Activated T-cell treated with anti-CD3 and anti-CD28 coated beads, Interleukin-2, amount 50 U/mL, for 72 hours (primary cell): ENCODE data around the gene KCNC1. TPM values are rescaled to one million over a fixed set of nuclear protein-coding genes. Genes with fewer than 3 reads are reported as not detected.

Source experiments
- ATAC-seq, 2 donors: fragments of 150-1000 bp; cut with Tn5 transposase; replicated peaks in 1 of 2; 2 replicates each; pipeline ENCODE4 v1.10.0; 2021; ENCODE audit warnings: moderate library complexity in 2 of 2, mild to moderate bottlenecking in 1 of 2
- DNase-seq, 2 donors: peaks; one replicate each; pipeline ENCODE4 v3.0.0; 2021 to 2022; ENCODE audit warnings: mixed read lengths in 1 of 2
- H3K27ac Mint-ChIP-seq: one replicate; pipeline ENCODE4 v1.8.0; 2022; ENCODE audit warnings: mild to moderate bottlenecking, moderate library complexity, mixed read lengths
- H3K27me3 Mint-ChIP-seq: one replicate; pipeline ENCODE4 v1.8.0; 2022; ENCODE audit warnings: low read depth, mixed read lengths
- H3K36me3 Mint-ChIP-seq, 2 donors: one replicate each; pipeline ENCODE4 v1.8.0; 2022; ENCODE audit warnings: mixed read lengths in 2 of 2, mild to moderate bottlenecking in 1 of 2; ENCODE audit not compliant: insufficient read depth in 2 of 2
- H3K4me1 Mint-ChIP-seq: one replicate; pipeline ENCODE4 v1.8.0; 2022; ENCODE audit warnings: low read depth, mixed read lengths
- H3K4me3 Mint-ChIP-seq, 2 donors: one replicate each; pipeline ENCODE4 v1.8.0; 2022; ENCODE audit warnings: mild to moderate bottlenecking in 2 of 2, mixed read lengths in 2 of 2, moderate library complexity in 2 of 2
- H3K9me3 Mint-ChIP-seq, 2 donors: one replicate each; pipeline ENCODE4 v1.8.0; 2022; ENCODE audit warnings: mixed read lengths in 2 of 2
- total RNA-seq, 2 donors: library from RNA; stranded (reverse); gene quantifications; one replicate each; pipeline ENCODE4 v1.2.3, GENCODE V29; 2022

The KCNC1 gene
- total RNA-seq, 2 donors from 2014 or later: not detected

DNA sequence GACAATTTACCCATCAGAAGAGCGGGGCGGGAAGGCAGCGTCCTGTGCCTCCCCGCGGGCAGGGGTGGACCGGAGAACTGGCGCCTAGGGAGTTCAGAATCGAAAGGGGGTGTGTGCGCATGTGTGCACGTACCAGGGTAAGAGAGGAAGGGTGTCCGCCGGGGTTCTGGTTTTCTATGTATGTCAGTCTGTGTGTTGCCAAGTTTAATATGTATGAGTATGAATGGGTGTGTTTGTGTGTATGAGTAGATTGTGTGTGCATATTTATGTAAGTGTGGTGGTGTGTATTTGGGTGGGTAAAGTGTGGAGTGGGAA lies 2.0 kb downstream of the KCNC1 start:
- Mint-ChIP-seq H3K36me3 (peaks cover 2 to 3% of the 10 kb centered on the region in 2 donors), H3K27me3 (peaks cover 36% of the 10 kb centered on the region), H3K9me3 (no peaks in the 10 kb centered on the region), H3K4me1 (no peaks in the 10 kb centered on the region), H3K4me3 (no peak overlapping the region), H3K27ac (no peak overlapping the region)
- no peak for DNase-seq
- no peak for ATAC-seq

DNA sequence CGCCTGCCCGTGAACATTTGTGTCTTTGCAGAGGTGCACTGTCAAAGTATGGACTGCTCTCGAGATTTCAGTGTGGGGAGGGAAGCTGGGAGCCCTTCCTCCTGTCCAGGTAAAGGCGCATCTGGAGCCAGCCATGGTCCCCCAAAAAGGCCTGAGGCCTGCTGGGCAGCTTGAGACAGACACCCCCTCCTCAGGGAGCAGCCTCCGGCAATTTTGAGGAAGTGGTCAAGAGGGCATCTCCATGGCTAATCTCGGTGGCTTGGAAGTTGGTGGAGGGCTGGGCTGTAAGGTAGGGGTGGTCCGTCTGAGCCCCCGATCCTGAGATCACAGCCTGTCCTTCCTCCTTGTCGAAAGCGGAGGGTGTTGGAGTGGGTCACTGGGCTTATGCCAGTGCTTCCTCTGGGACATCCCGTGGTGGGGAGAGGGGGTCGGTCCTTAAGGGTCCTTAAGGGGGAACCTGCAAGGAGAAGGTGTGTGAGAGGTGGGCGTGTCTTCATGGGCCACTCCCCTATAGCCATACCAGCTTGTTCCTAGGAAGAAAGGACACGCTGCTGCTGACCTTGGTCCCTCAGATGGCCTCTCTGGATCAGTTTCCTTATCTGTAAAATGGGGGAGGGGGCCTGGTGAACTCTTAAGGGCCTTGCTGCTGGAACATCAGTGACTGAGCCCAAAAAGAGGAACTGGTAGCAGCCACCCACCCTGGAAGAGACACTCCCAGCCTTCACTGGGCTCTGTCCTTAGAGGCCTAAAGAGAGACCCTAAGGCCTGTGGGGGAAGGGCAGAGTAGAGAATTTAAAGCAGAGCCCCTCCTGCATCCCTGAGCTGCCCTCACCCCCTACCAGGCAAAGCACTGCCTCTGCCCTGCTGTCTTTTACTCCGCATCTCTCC lies 2.6 kb downstream of the KCNC1 start:
- Mint-ChIP-seq H3K4me3 (no peak overlapping the region), H3K27me3 (peaks cover 41% of the 10 kb centered on the region), H3K36me3 (peaks cover 2 to 3% of the 10 kb centered on the region in 2 donors), H3K9me3 (no peaks in the 10 kb centered on the region), H3K27ac (no peak overlapping the region), H3K4me1 (no peaks in the 10 kb centered on the region)
- ATAC-seq: no peak
- DNase-seq: no peak

DNA sequence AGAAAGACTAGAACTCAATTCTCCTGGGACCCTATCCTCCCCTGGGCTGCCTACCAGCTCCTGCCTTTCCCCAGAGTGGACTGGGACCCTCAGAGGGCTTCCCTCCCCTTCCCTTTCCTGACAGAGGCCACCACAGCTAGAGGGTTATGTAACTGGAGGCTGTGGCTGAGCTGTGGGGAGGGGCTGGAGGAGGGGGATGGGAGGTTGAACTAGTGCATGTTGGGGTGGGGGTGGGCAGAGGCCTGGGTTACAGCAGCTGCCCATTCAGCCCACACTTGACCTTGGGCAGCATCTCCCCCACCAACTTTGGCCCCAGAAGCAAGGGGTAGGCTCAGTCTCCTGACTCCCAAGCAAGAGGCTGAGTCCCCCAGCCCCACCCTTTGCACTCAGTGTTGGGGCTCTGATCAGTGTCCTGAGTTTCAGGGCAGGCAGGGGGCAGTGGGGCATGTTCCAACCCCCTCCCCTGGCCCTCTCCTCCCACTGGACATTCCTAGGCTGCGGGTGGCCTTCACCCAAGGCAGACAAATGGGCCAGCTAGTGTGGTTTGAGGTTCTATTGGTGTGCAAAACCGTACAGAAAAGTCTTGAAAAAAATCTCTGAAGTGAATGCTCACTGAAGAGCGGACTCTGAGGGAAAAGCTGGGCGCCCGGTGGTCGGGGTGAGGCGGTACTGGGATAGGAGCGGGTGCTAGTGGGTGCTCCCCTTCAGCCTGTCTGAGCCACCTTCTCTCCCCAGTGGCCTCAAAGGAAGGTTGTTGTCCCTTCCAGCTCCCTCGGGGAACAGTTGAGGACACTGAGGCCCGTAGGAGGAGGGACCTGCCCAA lies 3.8 kb downstream of the KCNC1 start:
- peaks cover 2 to 3% of the 10 kb centered on the region in 2 donors for H3K36me3 Mint-ChIP-seq
- H3K4me3 Mint-ChIP-seq: no peak overlapping the region
- ATAC-seq (no peak), DNase-seq (no peak)
- no peaks in the 10 kb centered on the region for H3K9me3 Mint-ChIP-seq
- peaks cover 30% of the 10 kb centered on the region for H3K27me3 Mint-ChIP-seq
- no peak overlapping the region for H3K27ac Mint-ChIP-seq
- H3K4me1 Mint-ChIP-seq: no peaks in the 10 kb centered on the region

DNA sequence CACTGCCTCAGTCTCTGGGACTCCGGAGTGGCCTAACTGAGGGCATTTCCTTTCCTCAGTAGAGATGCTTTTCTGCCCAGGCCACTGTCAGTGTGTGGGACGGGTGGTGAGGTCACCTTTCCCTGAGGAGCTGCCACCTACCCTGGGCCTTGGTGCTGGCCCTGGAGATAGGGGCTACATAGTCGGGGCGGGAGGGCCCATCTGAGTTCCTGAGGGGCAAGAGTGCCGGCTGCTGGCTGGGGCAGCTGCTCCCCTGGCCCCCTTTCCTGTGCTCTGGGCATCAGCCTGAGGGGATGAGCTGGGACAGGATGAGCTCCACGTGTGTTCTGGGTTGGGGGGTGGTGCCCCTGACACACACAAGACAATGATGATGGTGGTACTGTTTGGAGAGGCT lies 5.4 kb downstream of the KCNC1 start:
- DNase-seq: no peak
- no peaks in the 10 kb centered on the region for H3K4me1 Mint-ChIP-seq
- H3K9me3 Mint-ChIP-seq: no peaks in the 10 kb centered on the region
- H3K27me3 Mint-ChIP-seq: peaks cover 21% of the 10 kb centered on the region
- no peak overlapping the region for H3K4me3 Mint-ChIP-seq
- no peak overlapping the region for H3K27ac Mint-ChIP-seq
- peaks cover 0 to 2% of the 10 kb centered on the region in 2 donors for H3K36me3 Mint-ChIP-seq
- no peak for ATAC-seq

DNA sequence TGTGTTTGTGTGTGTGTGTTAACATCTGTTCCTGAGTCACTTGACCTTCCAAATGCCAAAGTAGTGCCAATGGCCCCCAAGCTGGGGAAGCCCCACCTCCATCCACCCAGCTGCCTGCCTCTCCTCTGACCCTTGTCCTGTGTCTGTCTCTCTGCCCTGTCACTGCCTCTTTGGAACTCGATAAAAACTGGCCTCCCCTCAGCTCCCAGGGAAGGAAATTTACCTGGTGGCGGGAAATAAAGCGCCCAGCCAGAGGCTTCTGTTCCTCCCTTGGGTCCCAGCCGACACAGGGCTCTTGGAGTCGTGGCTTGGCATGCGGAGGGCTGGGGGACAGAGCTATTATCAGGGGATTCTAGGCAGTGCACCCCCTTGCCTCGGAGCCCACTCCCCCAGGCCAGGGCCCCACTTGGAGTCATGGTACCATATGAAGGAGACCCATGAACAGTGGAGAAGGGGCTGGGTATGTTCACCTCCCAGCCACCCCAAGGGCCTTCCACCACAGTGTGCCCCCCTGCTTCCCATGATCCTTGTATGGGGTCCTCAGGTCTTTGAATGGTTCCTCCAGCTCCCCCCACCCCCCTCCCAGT lies 6.2 kb downstream of the KCNC1 start:
- H3K36me3 Mint-ChIP-seq: peaks cover 0 to 2% of the 10 kb centered on the region in 2 donors
- H3K9me3 Mint-ChIP-seq: no peaks in the 10 kb centered on the region
- no peak for ATAC-seq
- no peak overlapping the region for H3K27ac Mint-ChIP-seq
- no peak for DNase-seq
- peaks cover 21% of the 10 kb centered on the region for H3K27me3 Mint-ChIP-seq
- no peaks in the 10 kb centered on the region for H3K4me1 Mint-ChIP-seq
- no peak overlapping the region for H3K4me3 Mint-ChIP-seq

DNA sequence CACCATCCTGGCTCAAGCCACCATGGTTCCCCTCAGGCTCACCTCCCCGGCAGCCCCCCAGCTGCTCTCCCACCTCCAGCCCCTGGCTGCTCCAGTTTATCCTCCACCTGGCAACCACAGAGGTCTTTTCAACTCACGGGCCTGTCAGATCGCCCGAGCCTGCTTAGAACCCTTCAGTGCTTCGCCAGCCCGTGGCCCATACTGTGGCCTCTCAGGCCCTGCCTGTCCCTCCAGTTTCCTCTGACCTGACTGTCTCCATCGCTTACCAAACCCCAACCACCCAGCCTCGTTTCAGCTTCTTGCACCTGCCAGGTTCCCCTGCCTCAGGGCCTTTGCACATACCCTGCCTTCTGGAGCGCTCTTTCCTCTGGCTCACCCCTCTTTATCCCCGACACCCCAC lies 6.9 kb downstream of the KCNC1 start:
- DNase-seq: no peak
- Mint-ChIP-seq H3K9me3 (no peaks in the 10 kb centered on the region), H3K36me3 (peaks cover 0 to 2% of the 10 kb centered on the region in 2 donors), H3K4me1 (no peaks in the 10 kb centered on the region), H3K27ac (no peak overlapping the region), H3K4me3 (no peak overlapping the region), H3K27me3 (peaks cover 14% of the 10 kb centered on the region)
- no peak for ATAC-seq

DNA sequence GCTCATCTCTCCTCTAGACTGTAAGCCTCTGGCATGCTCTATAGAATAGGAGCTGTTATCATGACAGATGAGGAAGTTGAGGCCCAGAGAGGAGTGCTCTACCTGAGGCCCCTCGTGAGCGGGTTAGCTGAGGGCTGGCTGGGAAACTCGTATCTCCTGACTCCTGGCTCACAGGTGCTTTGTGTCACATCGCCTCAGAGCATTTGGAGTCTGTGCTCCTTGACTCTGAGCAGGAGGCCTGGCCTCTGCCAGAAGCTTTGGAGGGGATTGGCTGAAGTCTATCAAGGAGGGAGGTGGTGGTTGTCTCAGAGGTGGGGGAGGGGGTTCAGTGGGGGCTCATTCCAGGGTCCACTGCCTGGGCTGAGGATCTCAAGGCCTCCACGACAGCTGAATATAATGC lies 7.4 kb downstream of the KCNC1 start:
- no peak for DNase-seq
- H3K4me1 Mint-ChIP-seq: no peaks in the 10 kb centered on the region
- ATAC-seq: no peak
- peaks cover 9% of the 10 kb centered on the region for H3K27me3 Mint-ChIP-seq
- H3K36me3 Mint-ChIP-seq: no peaks in the 10 kb centered on the region
- H3K27ac Mint-ChIP-seq: no peak overlapping the region
- no peak overlapping the region for H3K4me3 Mint-ChIP-seq
- no peaks in the 10 kb centered on the region for H3K9me3 Mint-ChIP-seq

DNA sequence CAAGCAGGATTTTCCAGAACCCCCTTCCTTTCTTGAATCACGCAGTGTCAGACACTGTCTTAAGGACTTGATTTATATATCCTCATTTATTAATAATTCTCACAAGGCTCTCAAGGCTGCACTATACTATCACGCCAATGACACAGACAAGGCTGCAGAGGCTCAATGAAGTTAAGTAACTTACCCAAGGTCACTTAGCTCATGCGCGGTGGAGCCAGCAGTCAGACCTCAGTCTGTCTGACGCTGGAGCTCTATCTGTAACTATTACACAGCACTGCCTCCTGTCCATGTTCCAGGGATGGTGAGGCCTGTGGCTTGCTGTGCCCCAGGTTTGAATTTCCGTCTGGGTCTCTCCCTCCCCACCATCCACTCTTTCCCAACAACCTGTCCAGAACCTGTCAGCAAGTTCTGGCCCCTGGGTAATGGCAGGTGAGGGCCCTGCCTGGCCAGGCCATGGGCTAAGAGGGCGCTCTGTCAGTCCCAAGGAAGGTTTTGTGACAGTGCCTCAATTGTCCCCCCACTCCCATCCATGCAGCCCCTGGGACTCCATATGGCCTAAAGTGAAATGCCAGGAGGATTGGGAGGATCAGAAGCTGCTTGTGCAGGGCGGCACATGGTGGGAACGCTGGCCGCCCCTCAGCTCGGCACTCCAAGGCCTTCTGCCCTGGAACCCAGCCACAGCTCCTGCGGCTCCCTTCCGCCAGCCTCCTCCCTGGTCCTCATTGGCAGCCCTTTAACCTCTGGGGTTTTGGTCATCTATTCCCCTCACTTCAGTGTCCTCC lies 8.6 kb downstream of the KCNC1 start:
- peaks cover 7% of the 10 kb centered on the region for H3K27me3 Mint-ChIP-seq
- H3K4me3 Mint-ChIP-seq: no peak overlapping the region
- no peaks in the 10 kb centered on the region for H3K4me1 Mint-ChIP-seq
- no peak overlapping the region for H3K27ac Mint-ChIP-seq
- ATAC-seq (no peak), DNase-seq (no peak)
- H3K9me3 Mint-ChIP-seq: no peaks in the 10 kb centered on the region
- H3K36me3 Mint-ChIP-seq: no peaks in the 10 kb centered on the region

DNA sequence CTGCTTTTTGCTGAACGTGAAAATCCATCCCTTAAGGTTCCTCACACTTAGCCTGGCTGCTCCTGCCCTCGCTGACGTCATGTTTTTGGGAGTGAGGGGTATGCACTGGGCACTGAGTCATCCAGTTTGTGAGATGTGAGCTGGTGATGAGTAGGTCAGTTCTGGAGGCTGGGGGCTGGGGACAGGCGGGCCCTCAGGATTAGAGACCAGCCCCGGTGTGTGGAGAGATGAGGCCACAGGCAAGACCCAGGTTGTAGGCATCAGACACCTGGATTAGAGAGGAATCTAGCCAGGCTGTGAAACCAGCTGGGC lies 9.2 kb downstream of the KCNC1 start:
- no peaks in the 10 kb centered on the region for H3K36me3 Mint-ChIP-seq
- no peak overlapping the region for H3K27ac Mint-ChIP-seq
- H3K9me3 Mint-ChIP-seq: no peaks in the 10 kb centered on the region
- peaks cover 7% of the 10 kb centered on the region for H3K27me3 Mint-ChIP-seq
- ATAC-seq (no peak), DNase-seq (no peak)
- H3K4me3 Mint-ChIP-seq: no peak overlapping the region
- H3K4me1 Mint-ChIP-seq: no peaks in the 10 kb centered on the region

DNA sequence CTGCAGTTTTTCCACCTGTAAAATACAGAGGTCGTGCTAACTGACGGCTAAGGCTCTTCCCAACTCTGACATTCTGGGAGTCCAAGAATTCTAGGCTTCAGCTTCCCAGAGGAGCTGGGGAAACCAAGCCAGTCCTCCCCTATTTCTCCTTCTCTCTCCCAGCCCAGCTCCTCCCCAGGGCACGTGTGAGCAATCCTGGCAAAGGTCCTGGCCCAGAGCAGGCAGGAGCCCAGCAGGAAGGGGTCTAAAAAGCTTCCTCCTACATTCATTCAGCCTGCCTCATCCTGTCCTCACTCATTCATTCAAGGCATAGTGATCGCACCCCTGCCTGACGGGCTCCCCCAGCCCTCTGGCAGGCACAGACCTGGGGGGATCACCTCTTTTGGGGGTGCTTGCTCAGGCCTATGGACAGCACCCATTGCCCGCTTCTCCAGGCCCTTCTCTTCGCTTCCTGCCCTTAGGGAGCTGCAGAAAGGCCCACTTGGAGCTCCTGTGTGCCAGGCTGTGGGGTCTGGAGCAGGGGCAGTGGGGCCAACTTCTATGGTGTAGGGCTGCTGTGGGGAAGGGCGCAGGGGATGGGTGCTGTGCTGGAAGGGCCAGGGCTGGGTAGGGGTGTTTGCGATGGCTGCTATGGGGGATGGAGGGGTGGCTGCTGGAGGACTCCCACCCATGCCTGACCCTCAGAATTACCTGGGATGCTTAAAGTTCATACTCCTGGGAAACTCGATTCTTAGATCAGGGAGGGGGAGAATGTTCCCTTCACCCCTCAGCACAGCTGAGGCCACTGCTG lies 9.8 kb downstream of the KCNC1 start:
- Mint-ChIP-seq H3K4me3 (no peak overlapping the region), H3K4me1 (no peaks in the 10 kb centered on the region), H3K36me3 (no peaks in the 10 kb centered on the region), H3K27ac (no peak overlapping the region), H3K27me3 (peaks cover 7% of the 10 kb centered on the region), H3K9me3 (no peaks in the 10 kb centered on the region)
- DNase-seq (no peak), ATAC-seq (no peak)

DNA sequence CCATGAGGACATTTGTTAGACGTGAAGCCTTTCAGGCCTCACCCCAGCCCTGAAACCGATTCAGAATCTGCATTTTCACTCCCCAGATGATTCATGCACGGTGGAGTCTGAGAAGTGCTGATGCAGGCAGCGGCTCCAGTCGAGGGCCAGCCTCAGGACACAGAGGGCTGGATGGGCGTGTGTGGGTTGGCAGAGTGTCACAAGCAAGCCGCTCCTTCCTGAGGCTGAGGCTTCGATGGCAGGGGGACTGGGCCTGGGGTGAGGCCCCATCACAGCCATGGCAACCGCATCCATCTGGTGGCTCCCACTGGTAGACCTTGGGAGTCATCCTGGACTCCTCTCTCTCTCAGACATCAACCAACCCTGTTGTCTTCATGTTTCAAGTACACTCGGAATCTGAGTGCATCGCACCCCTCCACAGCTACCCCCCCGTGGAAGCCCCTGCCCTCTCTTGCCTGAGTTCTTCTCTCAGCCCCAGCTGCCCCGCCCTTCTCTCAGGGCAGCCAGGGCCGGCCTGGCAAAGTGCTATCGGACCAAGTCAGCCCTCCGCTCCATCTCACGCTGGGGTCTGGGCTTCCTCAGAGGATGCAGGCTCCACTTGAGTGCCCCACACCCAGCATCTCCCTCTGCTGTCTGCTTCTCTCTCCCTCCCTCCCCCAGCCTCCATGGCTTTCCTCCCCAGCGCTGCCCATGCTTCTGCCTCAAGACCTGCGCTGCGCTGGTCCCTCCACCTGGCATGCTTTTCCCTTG lies 10.6 kb downstream of the KCNC1 start:
- H3K4me3 Mint-ChIP-seq: no peak overlapping the region
- ATAC-seq: no peak
- H3K27ac Mint-ChIP-seq: no peak overlapping the region
- no peak for DNase-seq
- H3K36me3 Mint-ChIP-seq: no peaks in the 10 kb centered on the region
- no peaks in the 10 kb centered on the region for H3K4me1 Mint-ChIP-seq
- peaks cover 7% of the 10 kb centered on the region for H3K27me3 Mint-ChIP-seq
- H3K9me3 Mint-ChIP-seq: no peaks in the 10 kb centered on the region

DNA sequence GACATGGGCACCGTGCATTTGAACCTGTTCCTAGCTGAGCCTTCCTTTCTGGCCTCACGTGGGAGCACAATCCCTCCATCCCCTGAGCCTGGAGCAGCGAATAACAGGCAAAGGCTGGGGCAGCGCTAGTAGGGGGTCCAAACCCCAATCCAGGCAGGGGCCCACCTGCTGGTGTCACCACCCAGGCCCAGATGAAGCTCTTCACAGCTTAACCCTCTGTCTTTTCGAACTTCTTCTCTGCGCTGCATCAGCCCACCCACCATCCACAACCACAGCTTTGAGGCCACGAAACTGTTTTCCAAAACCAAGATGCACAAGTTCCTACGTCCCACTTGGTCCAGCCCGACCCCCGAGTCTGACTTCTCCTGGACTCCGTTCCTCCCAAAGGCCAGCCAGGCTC lies 11.5 kb downstream of the KCNC1 start:
- Mint-ChIP-seq H3K9me3 (no peaks in the 10 kb centered on the region), H3K27ac (no peak overlapping the region), H3K4me3 (no peak overlapping the region), H3K36me3 (no peaks in the 10 kb centered on the region), H3K27me3 (peaks cover 13% of the 10 kb centered on the region), H3K4me1 (no peaks in the 10 kb centered on the region)
- ATAC-seq (no peak), DNase-seq (no peak)
